Adrenal gland (tissue), 5 donors: ENCODE results near the gene TMEM63C.

Experiments
- CTCF ChIP-seq, 6 experiments: fragments of 450-650 bp in 4 of 6; fragments of 200-600 bp in 2 of 6; sonication (generic) in 1 of 6; IDR thresholded peaks; 1 replicate in 5 of 6; 2 replicates in 1 of 6; pipeline versions ENCODE4 v1.5.1 to v1.8.0; 2016 to 2021; ENCODE audit warnings: antibody characterized with exemption in 6 of 6, mild to moderate bottlenecking in 2 of 6, moderate library complexity in 1 of 6
- POLR2A ChIP-seq, 2 donors: fragments of 450-650 bp; IDR thresholded peaks; one replicate each; pipeline ENCODE4 v1.6.1; 2017; ENCODE audit warnings: antibody characterized with exemption in 2 of 2, mild to moderate bottlenecking in 2 of 2, moderate library complexity in 1 of 2
- donor health status: DM: no; HTN: no; CAD: no.

DNA sequence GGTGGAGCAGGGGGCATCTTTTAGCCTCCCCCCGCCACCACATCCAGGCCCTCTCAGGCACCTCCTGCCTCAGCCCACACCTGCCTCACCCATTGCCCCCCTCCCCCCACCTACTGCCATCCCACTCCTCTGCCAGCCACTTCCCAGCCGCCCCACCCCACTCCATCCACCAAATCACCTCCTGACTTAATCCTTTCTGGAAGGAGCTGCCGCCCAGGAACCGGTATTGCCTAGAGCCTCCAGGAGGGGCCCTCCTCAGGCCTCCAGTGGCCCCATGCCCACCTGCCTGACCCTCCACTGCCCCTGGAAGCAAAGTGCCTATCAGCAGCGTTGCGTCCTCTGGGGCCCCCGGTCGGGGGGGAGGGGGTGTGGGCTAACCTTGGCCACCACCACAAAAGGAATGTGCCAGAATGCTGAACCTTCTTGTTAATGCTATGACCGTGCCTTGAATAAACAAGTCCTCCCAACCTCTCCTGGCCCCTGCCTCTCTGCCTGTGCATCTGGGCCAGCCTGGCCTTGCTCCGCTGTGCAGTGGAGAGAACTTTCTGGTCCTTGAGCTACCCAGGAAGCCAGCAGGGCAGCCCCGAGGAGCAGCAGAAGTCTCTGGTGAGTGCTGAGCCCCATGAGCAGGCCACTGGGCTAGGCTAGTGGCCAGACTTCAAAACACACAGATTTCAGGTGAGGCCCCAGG is 77.6 kb downstream of the TMEM63C start:
- TF ChIP-seq CTCF (IDR thresholded peaks at IDR 0.05) (no peak), POLR2A (IDR thresholded peaks at IDR 0.05) (no peak)
